Glomerular endothelial cell (primary cell): ENCODE results near the gene ZFYVE21. TPM values are rescaled to one million over a fixed set of nuclear protein-coding genes. Genes with fewer than 3 reads are reported as not detected.

Experiments used
- DNase-seq: peaks from one replicate; pipeline ENCODE4 v3.0.0-alpha.2; 2011; ENCODE audit warnings: low read depth, low spot score; ENCODE audit errors: extremely low read depth
- total RNA-seq: library from RNA; depleted of rRNA; stranded (reverse); fragments of >200 nt; gene quantifications from 2 replicates; pipeline ENCODE4 v1.2.3, GENCODE V29; 2015

ZFYVE21 gene
- 90.4 and 121 TPM in 2 replicates for total RNA-seq

- DNase-seq = peak; percentile 93
Observed at GRCh38 chr14:103715052-103716000, at the start of gene ZFYVE21, which contains the start of gene XRCC3. Gene ZFYVE21, plus strand, starts transcription at chr14:103715810. Its CDS starts 32 bp downstream, at chr14:103715842. Gene XRCC3, minus strand, starts transcription at chr14:103715451. Its CDS starts 4,364 bp downstream, at chr14:103711087.

- DNase-seq = no peak
Observed at GRCh38 chr14:103667671-103668070, 47.9 kb upstream of the ZFYVE21 start.

GRCh38 chr14:103668117-103668516, 47.5 kb upstream of the ZFYVE21 start:
- no peak for DNase-seq

GRCh38 chr14:103669370-103669769, 46.2 kb upstream of the ZFYVE21 start:
- no peak for DNase-seq

- no peak for DNase-seq
Observed at GRCh38 chr14:103671911-103672310, 43.7 kb upstream of the ZFYVE21 start.

- no peak for DNase-seq
Observed at GRCh38 chr14:103675957-103676356, 39.7 kb upstream of the ZFYVE21 start.

GRCh38 chr14:103676881-103677675, 38.5 kb upstream of the ZFYVE21 start:
- no peak for DNase-seq

- peak; percentile 5 for DNase-seq
Observed at GRCh38 chr14:103679351-103679750, 36.3 kb upstream of the ZFYVE21 start.

- DNase-seq = no peak
Observed at GRCh38 chr14:103680491-103681231, 34.9 kb upstream of the ZFYVE21 start.

- DNase-seq = no peak
Observed at GRCh38 chr14:103683139-103683538, 32.5 kb upstream of the ZFYVE21 start.

GRCh38 chr14:103684471-103684870, 31.1 kb upstream of the ZFYVE21 start:
- DNase-seq = no peak

GRCh38 chr14:103684871-103685270, 30.7 kb upstream of the ZFYVE21 start:
- DNase-seq = no peak

- DNase-seq = no peak
Observed at GRCh38 chr14:103685276-103686211, 30.1 kb upstream of the ZFYVE21 start.

- DNase-seq = no peak
Observed at GRCh38 chr14:103686831-103687485, 28.7 kb upstream of the ZFYVE21 start.

GRCh38 chr14:103687712-103688111, 27.9 kb upstream of the ZFYVE21 start:
- DNase-seq = no peak

- DNase-seq = no peak
Observed at GRCh38 chr14:103688441-103688840, 27.2 kb upstream of the ZFYVE21 start.

- no peak for DNase-seq
Observed at GRCh38 chr14:103688906-103689902, 26.4 kb upstream of the ZFYVE21 start.

GRCh38 chr14:103690332-103690731, 25.3 kb upstream of the ZFYVE21 start:
- DNase-seq = no peak
